Endothelial cell (in vitro differentiated cells): ENCODE measurements around the gene SWSAP1. TPM values are rescaled to one million over a fixed set of nuclear protein-coding genes. Genes with fewer than 3 reads are reported as not detected.
A peak's percentile ranks its signal among the peaks of the same experiment; 100 is the strongest.

Experiments used
- DNase-seq: peaks from one replicate; pipeline ENCODE4 v3.0.0; 2021; ENCODE audit warnings: low spot score
- H3K27ac Mint-ChIP-seq: one replicate; pipeline ENCODE4 v1.8.0; 2021; ENCODE audit warnings: mixed read lengths, inconsistent platforms; ENCODE audit not compliant: unreplicated experiment
- H3K27me3 Mint-ChIP-seq: one replicate; pipeline ENCODE4 v1.8.0; 2021; ENCODE audit warnings: mild to moderate bottlenecking, moderate library complexity, mixed read lengths, inconsistent platforms; ENCODE audit not compliant: unreplicated experiment
- H3K36me3 Mint-ChIP-seq: one replicate; pipeline ENCODE4 v1.8.0; 2021; ENCODE audit warnings: mild to moderate bottlenecking, low read depth, mixed read lengths, inconsistent platforms; ENCODE audit not compliant: unreplicated experiment
- H3K4me1 Mint-ChIP-seq: one replicate; pipeline ENCODE4 v1.8.0; 2021; ENCODE audit warnings: mild to moderate bottlenecking, mixed read lengths, inconsistent platforms; ENCODE audit not compliant: unreplicated experiment
- H3K4me3 Mint-ChIP-seq: one replicate; pipeline ENCODE4 v1.8.0; 2021; ENCODE audit warnings: mild to moderate bottlenecking, mixed read lengths, inconsistent platforms; ENCODE audit not compliant: unreplicated experiment
- H3K9me3 Mint-ChIP-seq: one replicate; pipeline ENCODE4 v1.8.0; 2021; ENCODE audit warnings: mixed read lengths, inconsistent platforms; ENCODE audit not compliant: unreplicated experiment
- CTCF ChIP-seq: fragments of 200-600 bp; sonication (generic); IDR thresholded peaks from one replicate; pipeline ENCODE4 v1.5.0; 2021; ENCODE audit warnings: antibody characterized with exemption; ENCODE audit not compliant: unreplicated experiment
- total RNA-seq: library from RNA; stranded (reverse); fragmentation: NEBNext Ultra II Directional; extraction: Animal tissue kit (Norgen Biotek cat#: 25700); gene quantifications from one replicate; pipeline ENCODE4 v1.2.1, GENCODE V29; 2021; ENCODE audit not compliant: unreplicated experiment

Gene SWSAP1
- total RNA-seq, 1 donor from 2014 or later = 3.3 TPM

GRCh38 chr19:11380653-11381537 is 6.4 kb downstream of the SWSAP1 start:
- Mint-ChIP-seq H3K27me3 (peaks cover 13% of the 10 kb centered on the region), H3K4me1 (peaks cover 26% of the 10 kb centered on the region), H3K36me3 (peaks cover 10% of the 10 kb centered on the region), H3K4me3 (peak overlapping the region; percentile 94), H3K9me3 (no peaks in the 10 kb centered on the region), H3K27ac (peak overlapping the region; percentile 76)
- peak; percentile 90 for DNase-seq
- TF ChIP-seq CTCF = peak; percentile 56

GRCh38 chr19:11382898-11383705 is 8.6 kb downstream of the SWSAP1 start:
- peak overlapping the region; percentile 18 for H3K27ac Mint-ChIP-seq

GRCh38 chr19:11383706-11384048 is 9.2 kb downstream of the SWSAP1 start:
- Mint-ChIP-seq H3K27ac (no peak overlapping the region), H3K4me3 (peak overlapping the region; percentile 78), H3K36me3 (peaks cover 4% of the 10 kb centered on the region), H3K27me3 (peaks cover 12% of the 10 kb centered on the region), H3K9me3 (no peaks in the 10 kb centered on the region), H3K4me1 (peaks cover 16% of the 10 kb centered on the region)
- TF ChIP-seq CTCF = no peak
- no peak for DNase-seq

More at GRCh38 chr19:11382898-11383705, 8.6 kb downstream of the SWSAP1 start:
- Mint-ChIP-seq H3K27me3 (peaks cover 12% of the 10 kb centered on the region), H3K36me3 (peaks cover 4% of the 10 kb centered on the region), H3K9me3 (no peaks in the 10 kb centered on the region), H3K4me1 (peaks cover 16% of the 10 kb centered on the region), H3K4me3 (peak overlapping the region; percentile 78)
- peak; percentile 73 for DNase-seq
- peak; percentile 89 for TF ChIP-seq CTCF

- peak overlapping the region; percentile 6 for H3K27ac Mint-ChIP-seq
- peaks cover 16% of the 10 kb centered on the region for H3K4me1 Mint-ChIP-seq
- peak overlapping the region; percentile 67 for H3K4me3 Mint-ChIP-seq
- TF ChIP-seq CTCF = no peak
- H3K27me3 Mint-ChIP-seq = peaks cover 12% of the 10 kb centered on the region
- no peaks in the 10 kb centered on the region for H3K9me3 Mint-ChIP-seq
- peaks cover 4% of the 10 kb centered on the region for H3K36me3 Mint-ChIP-seq
- no peak for DNase-seq
Measured at GRCh38 chr19:11384778-11385129, 10.3 kb downstream of the SWSAP1 start.
